Cardiac fibroblast (primary cell): ENCODE measurements around the gene FNDC3B.

Experiments
- DNase-seq, 2 donors: peaks; one replicate each; pipeline versions ENCODE4 v3.0.0 to v3.0.0-alpha.2; 2010; ENCODE audit warnings: low read depth in 2 of 2
- H3K4me3 ChIP-seq, 2 donors: replicated peaks in 1 of 2; 1 replicate in 1 of 2; 2 replicates in 1 of 2; pipeline ENCODE4 v1.5.1; 2011; ENCODE audit warnings: low read depth in 2 of 2, low read length in 2 of 2, mild to moderate bottlenecking in 2 of 2, moderate library complexity in 1 of 2
- TF ChIP-seq, protein P1 (sequence below): IDR thresholded peaks from one replicate; pipeline ENCODE4 v1.5.1; 2011; ENCODE audit warnings: low read depth, mild to moderate bottlenecking, low read length, inconsistent platforms

Gene FNDC3B

DNA sequence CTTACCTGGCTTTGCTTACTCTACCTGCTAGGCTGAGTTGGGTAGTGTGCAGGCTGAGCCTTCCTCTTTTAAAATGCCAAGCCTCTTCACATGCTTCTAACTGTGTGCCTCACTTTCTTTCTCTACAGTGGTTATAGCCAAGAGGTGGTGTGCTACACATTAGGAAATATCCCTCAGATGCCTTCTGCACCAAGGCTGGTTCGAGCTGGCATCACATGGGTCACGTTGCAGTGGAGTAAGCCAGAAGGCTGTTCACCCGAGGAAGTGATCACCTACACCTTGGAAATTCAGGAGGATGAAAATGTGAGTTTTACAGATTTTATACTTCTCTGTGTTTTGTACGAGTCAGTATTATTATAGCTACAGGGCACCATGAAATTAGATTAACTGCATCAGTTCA lies 291.0 kb downstream of the FNDC3B start:
- H3K4me3 ChIP-seq, result no peak overlapping the region
- no peak for DNase-seq
- TF ChIP-seq, protein P1, sequence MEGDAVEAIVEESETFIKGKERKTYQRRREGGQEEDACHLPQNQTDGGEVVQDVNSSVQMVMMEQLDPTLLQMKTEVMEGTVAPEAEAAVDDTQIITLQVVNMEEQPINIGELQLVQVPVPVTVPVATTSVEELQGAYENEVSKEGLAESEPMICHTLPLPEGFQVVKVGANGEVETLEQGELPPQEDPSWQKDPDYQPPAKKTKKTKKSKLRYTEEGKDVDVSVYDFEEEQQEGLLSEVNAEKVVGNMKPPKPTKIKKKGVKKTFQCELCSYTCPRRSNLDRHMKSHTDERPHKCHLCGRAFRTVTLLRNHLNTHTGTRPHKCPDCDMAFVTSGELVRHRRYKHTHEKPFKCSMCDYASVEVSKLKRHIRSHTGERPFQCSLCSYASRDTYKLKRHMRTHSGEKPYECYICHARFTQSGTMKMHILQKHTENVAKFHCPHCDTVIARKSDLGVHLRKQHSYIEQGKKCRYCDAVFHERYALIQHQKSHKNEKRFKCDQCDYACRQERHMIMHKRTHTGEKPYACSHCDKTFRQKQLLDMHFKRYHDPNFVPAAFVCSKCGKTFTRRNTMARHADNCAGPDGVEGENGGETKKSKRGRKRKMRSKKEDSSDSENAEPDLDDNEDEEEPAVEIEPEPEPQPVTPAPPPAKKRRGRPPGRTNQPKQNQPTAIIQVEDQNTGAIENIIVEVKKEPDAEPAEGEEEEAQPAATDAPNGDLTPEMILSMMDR, result no peak

DNA sequence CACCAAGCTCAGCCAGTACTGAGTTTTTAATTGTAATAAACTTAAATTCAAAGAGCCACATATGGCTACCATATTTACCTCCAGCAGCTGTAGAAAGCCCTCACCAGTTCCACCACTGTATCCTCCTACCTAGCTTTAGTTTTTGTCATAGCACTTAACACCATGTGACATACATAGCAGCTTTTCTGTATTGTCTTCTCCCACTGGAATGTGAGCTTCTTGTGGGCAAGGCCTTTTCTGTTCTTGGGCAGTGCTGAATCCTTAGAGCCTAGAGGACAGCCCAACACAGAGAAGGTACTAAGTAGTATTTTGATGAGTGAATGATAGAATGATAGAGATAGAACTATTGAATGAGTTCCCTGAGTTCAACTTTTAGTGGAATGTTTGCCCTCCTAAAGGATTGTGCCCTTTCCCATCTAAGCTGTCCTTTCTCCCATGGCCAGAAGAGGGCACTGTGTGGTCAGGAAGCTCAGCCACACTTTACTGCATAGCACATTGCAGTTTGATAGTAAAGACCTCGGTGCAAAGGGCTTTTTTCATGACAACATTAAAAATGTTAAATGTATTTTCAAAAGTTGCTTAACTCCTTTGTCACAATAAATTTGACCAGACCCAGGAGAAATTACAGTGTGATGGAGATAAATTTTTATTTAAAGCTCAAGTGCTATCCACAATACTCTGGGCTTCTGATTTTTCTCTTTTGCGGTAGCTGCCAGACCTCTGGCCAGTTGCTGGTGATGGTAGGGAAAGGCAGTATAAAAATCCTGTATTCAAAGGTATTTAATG lies 293.1 kb downstream of the FNDC3B start:
- no peak overlapping the region for H3K4me3 ChIP-seq
- TF ChIP-seq, protein P1, result peak; percentile 92
- DNase-seq, result peak; percentile 72 to 73

DNA sequence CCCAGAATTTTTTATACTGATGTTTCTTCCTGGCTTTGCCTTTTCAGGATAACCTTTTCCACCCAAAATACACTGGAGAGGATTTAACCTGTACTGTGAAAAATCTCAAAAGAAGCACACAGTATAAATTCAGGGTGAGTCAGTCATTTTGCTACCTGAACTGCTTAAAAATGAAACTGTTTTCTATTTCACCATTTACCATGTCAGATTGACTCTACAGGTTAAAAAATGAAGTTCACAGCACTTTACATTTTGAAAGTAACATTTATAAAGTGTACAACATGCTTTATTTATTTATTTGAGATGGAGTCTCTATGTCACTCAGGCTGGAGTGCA lies 293.6 kb downstream of the FNDC3B start:
- DNase-seq, result no peak
- TF ChIP-seq, protein P1, result no peak
- H3K4me3 ChIP-seq, result no peak overlapping the region

DNA sequence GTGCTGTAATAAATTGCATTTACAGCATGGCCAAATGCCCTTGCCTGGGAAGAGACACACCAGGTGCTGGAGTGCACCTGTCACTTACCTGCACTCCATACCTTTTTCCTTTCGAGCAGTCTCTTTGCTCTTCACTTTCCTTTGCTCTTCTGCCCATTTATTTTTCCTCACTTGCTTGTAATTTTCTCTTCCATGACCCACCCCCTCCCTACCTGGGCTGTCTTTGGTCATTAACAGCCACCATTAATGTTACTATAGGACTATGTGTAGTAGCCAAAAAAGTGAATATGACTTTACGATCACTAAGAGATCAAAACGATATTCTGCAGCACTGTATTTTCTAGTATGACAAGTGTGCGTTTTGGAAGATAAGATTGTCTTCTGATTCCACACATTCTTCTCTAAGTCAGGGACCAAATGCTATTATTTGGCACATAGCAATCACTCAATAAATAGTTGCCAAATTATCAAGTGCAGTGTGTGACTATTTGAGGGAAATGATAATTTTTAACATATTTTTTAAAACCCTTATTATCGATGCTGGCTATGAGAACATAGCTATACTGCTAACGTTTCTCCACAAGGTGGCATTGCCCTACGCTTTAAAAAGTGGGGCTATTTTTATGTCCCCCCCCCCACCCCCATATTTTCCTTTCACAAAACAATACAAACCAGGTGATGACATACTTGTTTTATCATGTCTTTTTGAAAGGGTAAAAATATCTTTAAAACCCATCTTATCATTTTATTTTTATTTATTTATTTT lies 294.5 kb downstream of the FNDC3B start:
- H3K4me3 ChIP-seq, result no peak overlapping the region
- TF ChIP-seq, protein P1, result no peak
- DNase-seq, result no peak

DNA sequence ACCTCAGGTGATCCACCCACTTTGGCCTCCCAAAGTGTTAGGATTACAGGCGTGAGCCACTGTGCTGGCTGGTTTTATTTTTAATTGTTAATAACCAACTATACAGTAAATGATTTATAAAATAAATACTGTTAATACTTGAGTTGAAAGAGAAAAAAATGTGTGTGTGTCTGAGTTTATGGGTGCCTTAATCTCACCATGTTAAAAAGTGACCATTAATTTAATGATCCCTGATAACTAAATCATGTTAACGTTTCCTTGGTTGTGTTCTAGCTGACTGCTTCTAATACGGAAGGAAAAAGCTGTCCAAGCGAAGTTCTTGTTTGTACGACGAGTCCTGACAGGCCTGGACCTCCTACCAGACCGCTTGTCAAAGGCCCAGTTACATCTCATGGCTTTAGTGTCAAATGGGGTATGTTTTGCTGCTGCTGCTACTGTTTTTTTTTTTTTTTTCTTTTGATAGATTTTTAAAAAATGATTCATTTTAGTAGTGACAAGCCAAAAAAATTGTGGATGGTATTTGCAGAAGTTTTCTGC lies 295.4 kb downstream of the FNDC3B start:
- TF ChIP-seq, protein P1, result no peak
- H3K4me3 ChIP-seq, result no peak overlapping the region
- DNase-seq, result no peak

DNA sequence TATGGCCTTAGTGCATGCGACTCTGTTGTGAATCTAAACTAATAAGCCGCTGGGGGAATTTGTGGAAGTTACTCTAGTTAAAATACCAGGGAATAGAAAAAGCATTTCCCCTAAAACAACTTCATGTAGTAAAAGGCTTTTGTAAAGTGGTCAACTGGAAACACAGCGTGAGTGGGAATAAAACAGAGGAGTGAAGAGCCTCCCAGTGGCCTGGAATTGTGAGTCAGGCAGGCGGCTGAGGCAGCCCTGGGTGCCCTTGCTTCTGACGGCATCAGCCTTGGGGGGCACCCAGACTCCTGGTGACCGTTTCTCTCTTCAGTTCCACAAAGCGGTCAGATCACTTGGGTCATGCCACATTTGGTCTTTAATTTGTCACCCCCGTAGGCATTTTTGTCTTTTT lies 300.5 kb downstream of the FNDC3B start:
- no peak for DNase-seq
- TF ChIP-seq, protein P1, result no peak
- no peak overlapping the region for H3K4me3 ChIP-seq
